Measurements from ENCODE around the gene ARHGAP4.

- TF ChIP-seq CTCF (IDR thresholded peaks at IDR 0.05; ENCODE audit: poor library complexity) (no peak), EZH2phosphoT487 (IDR thresholded peaks at IDR 0.05; ENCODE audit: low read depth, severe bottlenecking, unreplicated experiment) (no peak)
Observed at GRCh38 chrX:153932220-153932915, 6.3 kb upstream of the ARHGAP4 start.
